HEK293T (cell line): Measurements from ENCODE around the gene FXYD4.

ENCODE experiments used
- FOXK2 ChIP-seq: fragments of 450-650 bp; IDR thresholded peaks from 2 replicates; pipeline ENCODE4 v1.6.1; 2016; ENCODE audit warnings: mild to moderate bottlenecking
- HDGF ChIP-seq: fragments of 450-650 bp; IDR thresholded peaks from 2 replicates; pipeline ENCODE4 v1.6.1; 2017; ENCODE audit warnings: antibody characterized with exemption, borderline replicate concordance
- NFRKB ChIP-seq: fragments of 450-650 bp; IDR thresholded peaks from 2 replicates; pipeline ENCODE4 v1.6.1; 2016; ENCODE audit warnings: mild to moderate bottlenecking, moderate library complexity
- PKNOX1 ChIP-seq: fragments of 450-650 bp; IDR thresholded peaks from 2 replicates; pipeline ENCODE4 v1.6.1; 2016
- SP1 ChIP-seq: fragments of 450-650 bp; IDR thresholded peaks from 2 replicates; pipeline ENCODE4 v1.6.1; 2017

DNA sequence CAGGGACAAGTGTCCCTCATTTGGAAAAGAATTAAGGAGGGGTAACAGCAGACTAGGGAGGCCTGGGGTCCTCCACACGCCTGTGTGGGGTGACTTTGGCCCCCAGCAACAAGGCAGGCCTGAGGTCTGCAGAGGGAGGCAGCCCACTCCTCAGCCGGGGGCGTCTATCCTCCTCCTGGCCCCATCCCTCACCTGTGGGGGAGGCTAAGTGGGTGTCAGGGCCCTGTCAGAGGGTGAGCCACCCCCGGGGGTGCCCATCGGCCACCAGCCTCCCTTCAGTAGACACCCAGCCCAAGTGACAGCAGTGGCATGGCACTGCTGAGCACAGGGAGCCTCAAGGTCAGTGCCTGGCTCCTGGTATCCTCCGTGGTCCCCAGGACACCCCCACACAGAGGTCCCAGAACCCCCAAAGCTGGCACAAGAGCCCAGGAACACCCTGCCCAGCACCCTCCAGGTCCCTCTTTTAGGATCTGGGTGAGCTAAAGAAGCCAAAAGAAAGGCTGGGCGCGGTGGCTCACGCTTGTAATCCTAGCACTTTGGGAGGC, 693 bp upstream of the FXYD4 start:
- TF ChIP-seq NFRKB, result no peak
- TF ChIP-seq FOXK2, result no peak
- no peak for TF ChIP-seq SP1
- TF ChIP-seq HDGF, result no peak
- TF ChIP-seq PKNOX1, result no peak
